CMK (cell line): Measurements from ENCODE around the gene MELTF.

ENCODE experiments used
- DNase-seq: peaks from one replicate; pipeline ENCODE4 v3.0.0-alpha.2; 2010; ENCODE audit warnings: low read depth

Gene MELTF

DNA sequence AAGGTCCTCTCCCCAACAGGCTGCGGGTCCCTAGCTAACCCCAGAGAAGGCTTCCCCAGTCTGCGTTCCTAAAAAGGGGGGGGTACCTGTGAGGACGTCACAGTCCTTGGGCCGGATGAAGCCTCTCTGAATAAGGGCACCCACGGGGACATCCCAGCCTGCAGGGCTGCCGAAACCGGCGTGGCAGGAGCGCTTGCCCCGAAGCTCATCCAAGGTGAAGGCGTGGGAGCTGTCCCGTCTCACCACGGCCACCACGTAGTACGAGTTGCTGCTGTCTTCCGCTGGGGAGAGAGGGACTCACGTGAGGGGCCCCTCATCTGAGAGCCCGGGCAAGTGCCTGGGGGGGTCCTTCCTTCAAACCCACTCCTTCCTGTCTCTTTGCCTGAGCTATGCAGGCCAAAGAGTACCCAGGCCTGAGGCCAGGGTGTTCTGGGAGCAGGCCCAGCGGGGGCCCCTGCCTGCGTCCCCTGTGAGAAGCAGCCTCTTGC lies 20.0 kb downstream of the MELTF start:
- no peak for DNase-seq

- DNase-seq: no peak
Measured at GRCh38 chr3:197008436-197009209, 21.0 kb downstream of the MELTF start.

GRCh38 chr3:197007953-197008352 lies 21.7 kb downstream of the MELTF start:
- no peak for DNase-seq

- no peak for DNase-seq
Measured at GRCh38 chr3:197007296-197007940, 22.2 kb downstream of the MELTF start.

DNA sequence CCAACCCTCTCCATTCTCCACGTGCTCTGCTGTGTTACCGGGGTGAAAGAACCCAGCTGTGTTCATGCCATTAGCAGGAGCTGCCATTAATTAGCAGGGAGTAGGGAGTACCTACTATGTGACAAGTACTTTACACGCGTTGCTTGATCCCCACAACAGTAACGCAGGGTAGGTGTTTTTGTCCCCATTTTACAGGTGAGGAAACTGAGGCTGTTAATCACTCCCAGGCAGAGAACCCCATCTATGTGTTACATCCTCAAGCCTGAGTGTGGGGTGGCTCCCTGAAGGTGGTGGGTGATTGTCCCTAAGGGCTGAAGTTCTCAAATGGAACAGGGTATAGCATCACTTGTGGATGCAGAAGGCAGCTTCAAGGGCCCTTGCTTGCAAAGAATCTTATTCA lies 22.8 kb downstream of the MELTF start:
- DNase-seq: no peak

- DNase-seq: no peak
Measured at GRCh38 chr3:197006446-197006845, 23.2 kb downstream of the MELTF start.

DNA sequence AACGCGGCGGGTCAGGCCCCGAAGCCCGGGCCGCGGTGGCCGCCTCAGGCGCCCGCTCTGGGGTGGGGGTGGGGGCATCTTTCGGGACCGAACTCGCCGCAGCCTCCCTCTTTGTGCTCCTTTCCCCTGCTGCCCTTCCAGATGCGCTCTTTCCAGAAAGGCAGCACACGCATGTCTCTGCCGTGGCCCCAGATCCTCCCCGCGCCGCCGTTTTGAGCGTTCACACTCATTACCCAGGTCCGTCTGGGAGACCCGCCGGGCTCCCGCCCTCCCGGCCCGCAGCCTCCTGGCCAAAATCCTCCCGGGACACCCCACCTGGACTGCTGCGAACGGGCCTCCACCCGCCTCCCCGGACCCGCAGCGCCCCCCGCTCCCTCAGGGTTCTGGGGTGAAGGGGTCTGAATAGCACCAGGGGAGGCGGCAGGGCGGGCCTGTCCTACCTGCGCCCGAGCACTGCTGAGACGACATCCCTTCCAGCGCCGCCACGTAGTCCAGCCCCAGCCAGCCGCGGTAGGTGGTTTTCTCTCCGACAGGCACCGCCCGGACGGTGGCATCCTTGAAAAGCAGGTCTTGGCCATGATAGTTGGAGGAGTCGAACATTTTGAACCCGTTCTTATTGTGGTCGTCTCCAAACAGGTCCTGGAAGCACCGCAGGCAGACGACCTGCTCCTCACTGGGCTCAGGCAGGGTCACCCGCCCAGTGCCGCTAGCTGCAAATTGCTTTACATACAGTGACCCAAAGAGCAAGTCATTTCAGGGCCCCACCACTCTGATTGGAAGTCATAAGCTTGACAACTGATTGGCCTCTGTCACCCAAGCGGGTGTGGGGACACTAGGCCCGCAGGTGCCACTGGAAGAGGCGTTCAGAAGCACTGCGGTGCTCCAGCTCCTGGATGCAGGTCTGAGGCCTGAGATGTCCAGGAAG lies 25.9 kb downstream of the MELTF start:
- no peak for DNase-seq

DNA sequence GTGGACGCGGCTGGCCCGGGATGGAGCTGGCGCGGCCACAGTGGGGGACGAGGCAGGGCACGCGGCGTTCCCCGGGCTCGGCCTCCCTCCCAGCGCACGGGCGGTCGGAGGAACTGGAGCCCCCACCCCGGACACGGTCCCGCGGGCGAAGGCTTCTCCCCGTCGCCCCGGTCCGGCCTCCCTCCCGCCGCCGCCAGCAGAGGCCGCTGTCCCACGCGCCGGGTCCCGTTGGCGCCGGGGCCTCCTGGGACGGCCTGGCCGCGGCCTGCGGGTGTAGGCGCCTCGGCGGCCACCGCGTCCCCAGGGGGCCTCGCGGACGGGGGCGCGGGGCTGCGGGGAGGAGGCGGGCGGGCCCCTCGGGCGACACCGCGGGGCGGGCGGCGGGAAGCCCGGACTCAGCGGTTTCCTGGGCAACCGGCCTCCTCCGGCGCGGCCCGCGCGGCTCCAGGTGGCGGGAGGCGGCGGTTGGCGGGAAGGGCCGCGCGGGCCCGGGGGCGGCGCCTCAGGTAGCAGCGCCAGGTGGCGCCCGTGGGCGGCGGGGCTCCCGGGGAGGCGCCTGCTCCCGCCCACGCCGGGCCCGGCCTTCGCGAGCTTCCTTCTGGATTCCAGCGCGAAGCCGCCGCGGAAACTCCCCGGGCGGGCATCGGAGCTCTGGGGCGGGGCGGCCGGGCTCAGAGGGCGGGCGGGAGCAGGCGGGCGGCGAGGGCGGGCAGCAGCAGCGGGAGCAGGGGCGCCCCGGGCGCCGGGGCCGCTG lies 26.7 kb downstream of the MELTF start:
- DNase-seq: no peak

- no peak for DNase-seq
Measured at GRCh38 chr3:197001972-197002700, 27.5 kb downstream of the MELTF start.

DNA sequence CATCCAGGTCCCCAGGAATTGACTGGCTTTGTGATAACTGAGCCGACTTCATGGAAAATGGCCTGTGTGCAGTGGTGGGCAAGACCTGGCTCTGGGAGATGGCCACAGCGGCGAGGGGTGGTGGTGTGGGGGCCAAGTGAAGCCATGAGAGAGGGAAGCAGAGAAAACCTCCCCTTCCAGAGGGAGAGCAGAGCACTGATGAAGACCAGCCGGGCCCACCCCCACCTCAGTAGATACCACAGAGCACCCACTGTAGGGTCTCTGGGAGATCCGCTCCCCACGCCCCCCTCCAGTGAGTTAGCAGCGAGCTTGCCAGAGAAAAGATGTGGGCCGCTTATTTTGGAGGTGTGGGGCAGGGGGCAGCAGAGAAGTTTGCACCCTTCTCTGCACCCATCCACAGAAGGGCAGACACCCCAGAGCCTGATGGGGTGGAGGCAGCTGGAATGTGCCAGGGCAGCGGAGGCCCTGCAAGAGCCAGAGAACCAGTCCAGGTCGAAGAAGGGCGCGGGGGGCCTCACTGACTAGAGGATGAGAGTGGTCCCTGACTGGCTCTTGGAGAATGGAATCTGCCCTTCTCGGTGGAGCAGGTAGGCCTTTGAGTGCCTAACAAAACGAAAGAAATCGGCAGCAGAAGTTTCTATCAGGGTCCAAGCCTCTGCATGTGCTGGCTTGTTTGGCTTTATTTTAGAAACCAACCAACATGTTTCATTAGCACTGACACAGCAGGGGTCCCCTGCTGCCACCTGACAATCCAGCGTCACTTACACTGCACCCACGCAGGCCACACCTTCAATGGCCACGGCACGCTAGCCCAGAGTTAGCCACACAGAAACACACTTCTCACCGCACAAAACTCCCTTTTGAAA lies 28.3 kb downstream of the MELTF start:
- DNase-seq: no peak

GRCh38 chr3:197000211-197000610 lies 29.4 kb downstream of the MELTF start:
- no peak for DNase-seq

- no peak for DNase-seq
Measured at GRCh38 chr3:196998966-196999760, 30.5 kb downstream of the MELTF start.

DNA sequence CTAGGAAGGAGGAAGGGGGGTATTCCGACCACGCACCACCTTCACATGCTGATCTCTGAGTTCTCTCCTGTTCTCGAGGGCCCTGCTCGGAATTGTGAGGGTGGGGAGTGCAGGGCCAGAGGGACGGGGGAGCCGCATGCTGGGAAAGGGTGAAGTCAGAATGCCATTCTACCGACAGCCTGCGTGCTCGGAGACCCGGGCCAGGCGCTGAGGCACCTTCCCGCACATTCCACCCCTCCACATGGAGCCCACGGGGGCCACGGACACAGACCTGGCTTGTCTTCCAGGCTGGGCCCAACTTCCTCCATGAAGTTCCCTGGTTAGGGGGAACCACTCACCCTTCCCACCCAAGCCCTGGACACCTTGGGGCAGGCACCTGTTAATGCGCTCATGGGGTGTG lies 32.3 kb downstream of the MELTF start:
- no peak for DNase-seq

DNA sequence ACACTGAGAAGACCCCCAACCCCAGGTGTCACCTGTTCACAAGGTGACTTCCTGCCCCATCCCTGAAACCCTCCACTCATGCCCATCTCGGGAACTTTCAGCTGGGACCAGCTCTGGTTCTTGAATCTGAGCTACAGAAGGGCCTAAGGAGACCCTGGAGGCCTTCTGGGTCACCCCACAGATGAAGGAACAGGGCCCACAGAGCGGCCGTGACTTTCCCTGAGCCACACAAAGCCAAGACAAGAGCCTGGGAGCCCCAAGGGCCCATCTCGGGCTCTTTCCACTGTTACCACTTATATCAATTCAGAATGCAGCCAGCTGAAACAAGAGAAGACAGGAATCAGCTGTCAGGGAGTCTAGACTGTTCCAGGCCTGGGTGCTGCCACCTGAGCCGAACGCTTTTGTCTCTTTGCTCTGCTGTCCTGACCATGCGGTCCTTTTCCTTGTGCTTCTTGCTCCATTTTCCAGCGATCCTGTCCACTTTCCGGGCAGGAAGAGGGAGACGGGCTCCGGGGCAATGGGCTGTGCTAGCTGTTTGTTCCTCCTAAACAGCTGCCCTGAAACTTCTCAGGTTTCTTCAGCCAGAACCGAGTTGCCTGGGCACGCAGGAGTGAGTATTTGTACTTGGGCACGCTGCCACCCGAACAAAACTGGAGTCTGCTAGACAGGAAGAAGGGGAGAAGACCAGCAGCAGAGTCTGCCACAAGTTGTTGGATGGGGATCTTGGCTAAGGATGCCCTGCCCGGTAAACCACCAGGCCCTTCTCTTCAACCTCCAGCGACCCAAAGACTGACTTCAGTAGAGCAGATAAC lies 33.0 kb downstream of the MELTF start:
- no peak for DNase-seq

DNA sequence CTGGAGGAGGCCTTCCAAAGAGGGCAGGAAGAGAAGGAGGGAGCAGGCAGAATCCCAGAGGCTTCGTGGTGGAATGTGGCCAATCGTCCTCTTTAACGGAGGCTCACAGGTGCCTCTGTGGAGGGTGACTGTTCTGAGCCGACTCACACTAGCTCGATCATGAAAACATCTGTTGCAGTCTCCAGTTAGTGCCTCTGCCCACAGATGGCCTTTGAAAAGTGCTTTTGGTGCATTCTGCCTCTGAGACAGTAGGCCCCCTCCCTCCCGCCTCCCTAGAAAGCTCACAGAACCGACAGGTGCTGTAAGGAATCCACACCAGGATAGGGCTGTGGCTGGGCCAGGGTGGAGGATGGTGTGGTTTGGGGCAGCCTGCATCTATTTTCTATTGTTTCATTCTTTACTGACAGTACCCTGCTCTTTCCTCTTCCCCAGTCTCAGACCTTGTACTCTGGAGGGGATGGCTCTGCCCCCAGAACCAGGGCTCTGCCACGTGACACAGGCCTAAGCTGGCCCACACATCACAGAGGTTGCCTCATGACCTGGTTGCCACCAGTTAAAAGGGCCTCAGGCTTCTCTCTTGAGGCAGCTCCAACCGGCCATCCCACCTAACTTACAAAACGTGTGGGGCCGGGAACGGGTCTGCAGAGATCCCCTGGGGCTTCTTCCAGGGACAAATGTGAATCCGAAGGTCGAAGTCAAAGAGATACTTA lies 33.8 kb downstream of the MELTF start:
- no peak for DNase-seq

GRCh38 chr3:196995027-196995426 lies 34.6 kb downstream of the MELTF start:
- DNase-seq: no peak

DNA sequence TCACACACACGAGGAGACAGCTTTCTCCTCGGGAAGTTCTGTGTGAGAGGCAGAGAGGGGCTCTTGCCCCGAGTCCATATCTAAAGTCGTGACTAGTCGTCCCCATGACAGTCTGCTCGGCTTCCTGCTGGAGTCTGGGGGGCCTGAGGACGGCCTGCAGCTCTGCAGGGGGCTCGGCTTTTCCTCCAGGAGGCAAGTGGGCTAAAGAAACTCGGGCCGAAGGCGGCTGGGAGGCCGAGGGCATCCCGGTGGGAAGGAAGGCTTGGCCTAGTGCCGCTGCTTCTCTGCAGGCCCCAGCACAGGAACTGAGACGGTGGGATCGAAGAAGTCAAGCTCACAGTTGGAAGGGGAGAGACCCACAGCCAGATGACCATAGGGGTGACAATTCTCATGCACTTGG lies 35.6 kb downstream of the MELTF start:
- DNase-seq: no peak
